HFFc6 (cell line): ENCODE results near the gene HSPA4. TPM values are rescaled to one million over a fixed set of nuclear protein-coding genes. Genes with fewer than 3 reads are reported as not detected.

ENCODE experiments used
- DNase-seq: peaks from one replicate; pipeline ENCODE4 v3.0.0-alpha.2; 2018
- H3K27ac Mint-ChIP-seq: 2 replicates; pipeline ENCODE4 v1.8.0; 2020; ENCODE audit warnings: mild to moderate bottlenecking, mixed read lengths
- H3K27me3 Mint-ChIP-seq: 2 replicates; pipeline ENCODE4 v1.8.0; 2021; ENCODE audit warnings: mild to moderate bottlenecking, moderate library complexity, mixed read lengths; ENCODE audit not compliant: insufficient read depth
- H3K36me3 Mint-ChIP-seq: 2 replicates; pipeline ENCODE4 v1.8.0; 2021; ENCODE audit warnings: low read depth, mixed read lengths
- H3K4me1 Mint-ChIP-seq: 2 replicates; pipeline ENCODE4 v1.8.0; 2020; ENCODE audit warnings: low read depth, mixed read lengths
- H3K4me3 Mint-ChIP-seq: 2 replicates; pipeline ENCODE4 v1.8.0; 2020; ENCODE audit warnings: mild to moderate bottlenecking, moderate library complexity, mixed read lengths
- H3K9me3 Mint-ChIP-seq: 2 replicates; pipeline ENCODE4 v1.8.0; 2020; ENCODE audit warnings: mild to moderate bottlenecking, mixed read lengths
- total RNA-seq, 6 experiments: library from RNA; stranded (reverse); fragmentation: NEBNext Ultra II Directional; extraction: Animal tissue kit (Norgen Biotek cat#: 25700); gene quantifications; 2 replicates in 1 of 6; 3 replicates in 5 of 6; pipeline ENCODE4 v1.2.3, GENCODE V29; 2021
- TF ChIP-seq, protein P1 (sequence below): fragments of 200-600 bp; sonication (generic); IDR thresholded peaks from 2 replicates; pipeline ENCODE4 v1.5.0; 2021; ENCODE audit warnings: antibody characterized with exemption, mild to moderate bottlenecking

Gene HSPA4
- total RNA-seq, 6 experiments from 2014 or later, result 181 to 235 (median 214) TPM

DNA sequence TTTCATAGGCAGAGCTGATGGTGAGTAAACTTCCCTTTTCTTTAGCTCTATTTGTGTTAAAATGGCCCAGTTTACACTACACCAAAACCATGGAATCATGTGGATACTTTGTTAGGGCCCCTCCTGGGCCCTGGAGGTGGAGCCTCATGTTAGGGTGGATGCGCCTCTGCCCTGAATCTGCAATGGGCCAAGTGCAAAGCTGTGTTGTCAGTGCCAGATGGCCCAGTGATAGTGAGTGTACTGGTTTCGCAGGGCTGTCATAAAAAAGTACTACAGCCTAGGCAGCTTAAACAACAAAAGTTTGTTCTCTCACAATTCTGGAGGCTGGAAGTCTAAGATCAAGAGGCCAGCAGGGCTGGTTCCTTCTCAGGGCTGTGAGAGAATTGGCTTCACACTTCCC is 64.8 kb downstream of the HSPA4 start:
- H3K27me3 Mint-ChIP-seq, result peaks cover 22% of the 10 kb centered on the region
- H3K9me3 Mint-ChIP-seq, result no peaks in the 10 kb centered on the region
- no peak overlapping the region for H3K4me3 Mint-ChIP-seq
- TF ChIP-seq, protein P1, sequence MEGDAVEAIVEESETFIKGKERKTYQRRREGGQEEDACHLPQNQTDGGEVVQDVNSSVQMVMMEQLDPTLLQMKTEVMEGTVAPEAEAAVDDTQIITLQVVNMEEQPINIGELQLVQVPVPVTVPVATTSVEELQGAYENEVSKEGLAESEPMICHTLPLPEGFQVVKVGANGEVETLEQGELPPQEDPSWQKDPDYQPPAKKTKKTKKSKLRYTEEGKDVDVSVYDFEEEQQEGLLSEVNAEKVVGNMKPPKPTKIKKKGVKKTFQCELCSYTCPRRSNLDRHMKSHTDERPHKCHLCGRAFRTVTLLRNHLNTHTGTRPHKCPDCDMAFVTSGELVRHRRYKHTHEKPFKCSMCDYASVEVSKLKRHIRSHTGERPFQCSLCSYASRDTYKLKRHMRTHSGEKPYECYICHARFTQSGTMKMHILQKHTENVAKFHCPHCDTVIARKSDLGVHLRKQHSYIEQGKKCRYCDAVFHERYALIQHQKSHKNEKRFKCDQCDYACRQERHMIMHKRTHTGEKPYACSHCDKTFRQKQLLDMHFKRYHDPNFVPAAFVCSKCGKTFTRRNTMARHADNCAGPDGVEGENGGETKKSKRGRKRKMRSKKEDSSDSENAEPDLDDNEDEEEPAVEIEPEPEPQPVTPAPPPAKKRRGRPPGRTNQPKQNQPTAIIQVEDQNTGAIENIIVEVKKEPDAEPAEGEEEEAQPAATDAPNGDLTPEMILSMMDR, result no peak
- peaks cover 11% of the 10 kb centered on the region for H3K4me1 Mint-ChIP-seq
- no peak overlapping the region for H3K27ac Mint-ChIP-seq
- DNase-seq, result no peak
- H3K36me3 Mint-ChIP-seq, result no peaks in the 10 kb centered on the region

DNA sequence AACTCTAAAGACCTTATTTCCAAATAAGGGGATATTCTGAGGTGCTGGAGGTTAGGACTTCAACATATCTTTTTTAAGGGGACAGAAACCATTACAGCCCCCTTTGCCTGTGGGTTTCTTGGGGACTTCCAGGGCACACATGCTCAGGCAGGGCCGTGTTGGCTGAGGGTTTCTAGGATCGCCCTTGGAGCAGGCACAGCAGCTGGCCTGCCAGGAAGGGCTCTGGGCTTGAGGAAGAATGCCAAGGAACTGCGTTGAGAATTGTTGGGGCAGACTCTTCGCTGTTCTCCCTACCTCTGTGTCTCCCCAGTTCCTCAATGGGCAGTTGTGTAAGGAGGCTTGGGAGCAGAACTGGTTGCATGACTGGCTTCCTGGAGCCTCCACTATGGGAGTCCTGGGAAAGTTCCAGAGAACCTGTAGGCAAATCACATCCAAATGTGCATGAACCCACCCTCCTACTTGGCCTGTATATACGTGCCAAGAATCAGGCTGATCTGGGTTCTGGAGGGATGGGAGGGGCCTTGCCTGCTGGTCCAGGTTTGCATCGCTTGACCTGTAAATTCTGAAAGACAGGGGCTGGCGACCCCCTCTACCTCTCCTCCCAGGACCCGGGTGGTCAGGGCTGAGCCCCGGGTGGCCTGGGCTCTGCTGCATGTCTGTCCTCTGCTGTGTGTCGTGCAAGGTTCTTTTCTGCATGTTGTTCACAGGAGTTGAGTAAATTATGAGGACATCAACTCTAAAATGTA is 65.5 kb downstream of the HSPA4 start:
- Mint-ChIP-seq H3K4me3 (no peak overlapping the region), H3K27ac (no peak overlapping the region), H3K27me3 (peaks cover 22% of the 10 kb centered on the region), H3K4me1 (peaks cover 11% of the 10 kb centered on the region), H3K9me3 (no peaks in the 10 kb centered on the region), H3K36me3 (no peaks in the 10 kb centered on the region)
- DNase-seq, result no peak
- TF ChIP-seq, protein P1, result no peak

DNA sequence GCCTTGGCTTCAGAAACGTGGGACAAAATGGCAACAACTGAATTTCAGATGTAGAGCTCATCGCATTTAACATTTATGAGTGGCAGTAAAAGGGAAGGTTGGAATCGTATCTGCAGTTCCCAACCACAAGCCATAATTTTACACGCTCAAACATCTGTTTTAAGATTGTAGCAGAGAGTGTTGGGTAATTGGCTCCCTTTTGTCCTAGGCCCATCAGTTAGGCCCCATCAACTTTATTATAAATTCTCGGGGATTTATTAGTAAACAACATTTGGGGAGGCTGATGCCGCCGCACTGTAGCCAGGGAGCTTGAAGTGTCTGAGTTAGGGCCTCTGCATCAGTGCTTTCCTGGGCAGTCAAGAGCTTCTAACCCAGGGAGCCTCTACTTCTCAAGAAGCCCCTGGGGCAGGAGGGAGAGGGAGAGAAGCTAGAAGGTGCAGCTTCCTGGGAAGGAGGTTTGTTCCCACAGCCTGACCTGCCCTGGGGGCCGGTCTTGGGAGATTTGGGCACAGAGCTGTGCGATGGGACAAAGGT is 66.2 kb downstream of the HSPA4 start:
- Mint-ChIP-seq H3K4me1 (peaks cover 10% of the 10 kb centered on the region), H3K36me3 (no peaks in the 10 kb centered on the region), H3K4me3 (no peak overlapping the region), H3K27me3 (peaks cover 26% of the 10 kb centered on the region), H3K27ac (no peak overlapping the region), H3K9me3 (no peaks in the 10 kb centered on the region)
- TF ChIP-seq, protein P1, result no peak
- no peak for DNase-seq

DNA sequence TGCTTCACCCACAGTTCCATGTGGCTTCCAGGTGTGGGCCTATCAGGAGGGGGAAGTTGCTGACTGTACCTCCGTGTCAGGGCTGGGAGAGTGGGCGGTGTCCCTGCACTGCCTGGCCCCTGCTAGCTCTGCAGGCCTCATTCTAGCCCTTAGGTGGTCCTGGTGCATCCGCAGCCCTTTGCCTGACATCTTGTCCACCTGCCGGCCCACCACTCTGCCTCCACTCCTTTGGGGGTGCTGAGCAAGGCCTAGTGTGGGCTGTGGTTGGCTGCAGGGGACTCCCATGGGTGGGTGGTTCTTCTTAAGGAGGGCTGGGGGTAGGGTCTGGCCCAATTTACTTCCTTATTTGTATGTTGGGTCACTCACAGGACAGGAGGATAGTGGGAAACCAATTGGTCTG is 66.9 kb downstream of the HSPA4 start:
- Mint-ChIP-seq H3K4me1 (peaks cover 2% of the 10 kb centered on the region), H3K36me3 (no peaks in the 10 kb centered on the region), H3K27ac (no peak overlapping the region), H3K4me3 (no peak overlapping the region), H3K9me3 (no peaks in the 10 kb centered on the region), H3K27me3 (peaks cover 24% of the 10 kb centered on the region)
- DNase-seq, result no peak
- TF ChIP-seq, protein P1, result no peak

DNA sequence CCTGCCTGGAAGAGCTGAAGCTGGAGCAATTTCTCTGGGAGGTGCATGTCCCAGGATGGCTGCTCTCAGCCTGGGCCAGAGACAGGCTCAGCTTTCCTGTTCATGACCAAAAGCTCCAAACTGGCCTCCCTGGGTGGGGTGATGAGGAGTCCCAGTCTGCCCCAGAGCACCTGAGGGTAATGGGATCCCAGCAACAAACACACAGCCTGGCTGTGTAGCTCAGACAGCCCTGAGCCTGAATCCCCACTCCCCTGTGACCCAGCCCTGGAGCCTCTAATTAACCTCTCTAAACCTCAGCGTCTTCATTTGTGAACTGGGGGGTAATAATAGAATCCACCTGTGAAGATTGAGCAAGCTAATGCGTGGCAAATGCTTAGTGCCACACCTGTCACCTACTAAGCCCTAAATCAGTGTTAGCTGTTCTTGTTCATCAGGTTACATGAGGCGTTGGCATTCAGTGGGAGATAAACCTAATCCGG is 67.5 kb downstream of the HSPA4 start:
- TF ChIP-seq, protein P1, result no peak
- H3K27me3 Mint-ChIP-seq, result peaks cover 23% of the 10 kb centered on the region
- no peak overlapping the region for H3K4me3 Mint-ChIP-seq
- H3K4me1 Mint-ChIP-seq, result no peaks in the 10 kb centered on the region; the same call in 1 of the 2 replicates
- DNase-seq, result no peak
- H3K27ac Mint-ChIP-seq, result no peak overlapping the region
- no peaks in the 10 kb centered on the region for H3K9me3 Mint-ChIP-seq
- H3K36me3 Mint-ChIP-seq, result no peaks in the 10 kb centered on the region
